Mesenchymal stem cell (in vitro differentiated cells and primary cell): Measurements from ENCODE around the gene SOD2.
"Not testable (repeated sequence)": the region's sequence is repeated elsewhere in the genome, so short reads cannot be mapped to it uniquely, and the experiment has no call there.

ENCODE experiments used
- DNase-seq: peaks from one replicate; pipeline ENCODE4 v3.0.0-alpha.2; 2013
- H2AFZ ChIP-seq: one replicate; pipeline ENCODE4 v1.6.1; 2013; ENCODE audit warnings: low read depth, mild to moderate bottlenecking, control low read depth, inconsistent platforms, low read length, moderate library complexity
- H2AK5ac ChIP-seq: 2 replicates; pipeline ENCODE4 v1.6.1; 2013; ENCODE audit warnings: low read length, moderate library complexity, mild to moderate bottlenecking, inconsistent platforms; ENCODE audit not compliant: severe bottlenecking
- H2BK120ac ChIP-seq: one replicate; pipeline ENCODE4 v1.6.1; 2013; ENCODE audit warnings: low read depth, mild to moderate bottlenecking, inconsistent platforms, low read length, moderate library complexity
- H2BK12ac ChIP-seq, 2 experiments: one replicate each; pipeline ENCODE4 v1.6.1; 2013; ENCODE audit warnings: inconsistent platforms in 2 of 2, low read length in 2 of 2, mild to moderate bottlenecking in 2 of 2, moderate library complexity in 2 of 2, control low read depth in 1 of 2
- H2BK15ac ChIP-seq: one replicate; pipeline ENCODE4 v1.6.1; 2013; ENCODE audit warnings: mild to moderate bottlenecking, low read depth, inconsistent platforms; ENCODE audit not compliant: poor library complexity, severe bottlenecking
- H2BK5ac ChIP-seq: 2 replicates; pipeline ENCODE4 v1.6.1; 2013; ENCODE audit warnings: low read depth, mild to moderate bottlenecking, low read length, control low read depth, inconsistent platforms; ENCODE audit not compliant: poor library complexity, severe bottlenecking
- H3K14ac ChIP-seq, 2 experiments: one replicate each; pipeline ENCODE4 v1.6.1; 2013; ENCODE audit warnings: inconsistent platforms in 2 of 2, low read length in 2 of 2, control low read depth in 1 of 2, mild to moderate bottlenecking in 1 of 2, moderate library complexity in 1 of 2
- H3K18ac ChIP-seq, 2 experiments: one replicate each; pipeline ENCODE4 v1.6.1; 2013; ENCODE audit warnings: inconsistent platforms in 2 of 2, low read length in 2 of 2, control low read depth in 1 of 2, low read depth in 1 of 2, mild to moderate bottlenecking in 1 of 2
- H3K23ac ChIP-seq, 2 experiments: one replicate each; pipeline ENCODE4 v1.6.1; 2013; ENCODE audit warnings: inconsistent platforms in 2 of 2, low read length in 2 of 2, mild to moderate bottlenecking in 2 of 2, moderate library complexity in 2 of 2, control low read depth in 1 of 2
- H3K27ac ChIP-seq: 2 replicates; pipeline ENCODE4 v1.5.1; 2013; ENCODE audit warnings: mild to moderate bottlenecking, moderate library complexity, low read length, control low read depth, inconsistent platforms; ENCODE audit not compliant: poor library complexity, severe bottlenecking
- H3K27me3 ChIP-seq, 2 experiments: 2 replicates each; pipeline versions ENCODE4 v1.6.1 to v1.7.0; 2013; ENCODE audit warnings: low read length in 2 of 2, mild to moderate bottlenecking in 2 of 2, moderate library complexity in 2 of 2, control low read depth in 1 of 2, inconsistent platforms in 1 of 2; ENCODE audit not compliant: control insufficient read depth in 1 of 2, insufficient read depth in 1 of 2
- H3K36me3 ChIP-seq, 2 experiments: 2 replicates each; pipeline versions ENCODE4 v1.6.1 to v1.7.0; 2013; ENCODE audit warnings: low read length in 2 of 2, control low read depth in 1 of 2, inconsistent platforms in 1 of 2, low read depth in 1 of 2, mild to moderate bottlenecking in 1 of 2; ENCODE audit not compliant: insufficient read depth in 2 of 2, control insufficient read depth in 1 of 2
- H3K4ac ChIP-seq, 2 experiments: one replicate each; pipeline ENCODE4 v1.6.1; 2013; ENCODE audit warnings: inconsistent platforms in 2 of 2, low read length in 2 of 2, mild to moderate bottlenecking in 2 of 2, moderate library complexity in 2 of 2, control low read depth in 1 of 2, low read depth in 1 of 2
- H3K4me1 ChIP-seq: 2 replicates; pipeline ENCODE4 v1.6.1; 2013; ENCODE audit warnings: low read depth, low read length, control low read depth; ENCODE audit not compliant: control insufficient read depth, insufficient read depth
- H3K4me2 ChIP-seq: 2 replicates; pipeline ENCODE4 v1.6.1; 2013; ENCODE audit warnings: low read length, mild to moderate bottlenecking, inconsistent platforms; ENCODE audit not compliant: poor library complexity, severe bottlenecking
- H3K4me3 ChIP-seq, 2 experiments: 2 replicates each; pipeline versions ENCODE4 v1.5.1 to v1.7.0; 2013; ENCODE audit warnings: low read length in 2 of 2, mild to moderate bottlenecking in 2 of 2, control low read depth in 1 of 2, low read depth in 1 of 2; ENCODE audit not compliant: insufficient read depth in 1 of 2
- H3K79me1 ChIP-seq: replicated peaks from 2 replicates; pipeline ENCODE4 v1.6.1; 2013; ENCODE audit warnings: mild to moderate bottlenecking, control low read depth, low read length, inconsistent platforms; ENCODE audit not compliant: poor library complexity, severe bottlenecking
- H3K9ac ChIP-seq: 2 replicates; pipeline ENCODE4 v1.7.0; 2013; ENCODE audit warnings: mild to moderate bottlenecking, low read length, moderate library complexity
- H3K9me3 ChIP-seq: 2 replicates; pipeline ENCODE4 v1.7.0; 2013; ENCODE audit warnings: mild to moderate bottlenecking, low read length; ENCODE audit not compliant: control insufficient read depth
- H4K8ac ChIP-seq: one replicate; pipeline ENCODE4 v1.6.1; 2013; ENCODE audit warnings: inconsistent platforms, mild to moderate bottlenecking, low read length, moderate library complexity
- H4K91ac ChIP-seq: one replicate; pipeline ENCODE4 v1.6.1; 2013; ENCODE audit warnings: mild to moderate bottlenecking, low read length, inconsistent platforms
- WGBS: methylation state at CpG from one replicate; pipeline ENCODE4 v1.1.7; 2013; ENCODE audit warnings: mixed read lengths; 5-methylcytosine and 5-hydroxymethylcytosine counted together

Gene SOD2

GRCh38 chr6:159692303-159693127 lies 526 bp downstream of the SOD2 start:
- WGBS: 2% methylated on average over 52 of the region's 66 CpGs
- peak overlapping the region in 1 of 2 experiments; percentile 2 for H3K23ac ChIP-seq

GRCh38 chr6:159691963-159692287 lies 1.1 kb downstream of the SOD2 start:
- H3K4ac ChIP-seq: peak overlapping the region in 1 of 2 experiments; percentile 24
- H3K27ac ChIP-seq: peak overlapping the region; percentile 1
- H3K4me2 ChIP-seq: peak overlapping the region; percentile 92
- H2BK5ac ChIP-seq: no peak overlapping the region
- no peak overlapping the region for H2BK15ac ChIP-seq
- no peaks in the 10 kb centered on the region for H3K9me3 ChIP-seq
- peak overlapping the region in 1 of 2 experiments; percentile 57 for H3K23ac ChIP-seq
- H3K79me1 ChIP-seq: peaks cover 29% of the 10 kb centered on the region
- H2BK120ac ChIP-seq: no peak overlapping the region
- no peaks in the 10 kb centered on the region for H3K27me3 ChIP-seq
- H3K4me1 ChIP-seq: peaks cover 14% of the 10 kb centered on the region
- H4K91ac ChIP-seq: no peak overlapping the region
- 66% methylated on average over 7 of the region's 7 CpGs for WGBS
- DNase-seq: peak; percentile 28
- H4K8ac ChIP-seq: no peak overlapping the region
- H3K9ac ChIP-seq: peak overlapping the region; percentile 94
- peak overlapping the region; percentile 32 to 49 for H2BK12ac ChIP-seq
- peak overlapping the region; percentile 42 to 94 for H3K4me3 ChIP-seq
- H2AFZ ChIP-seq: no peak overlapping the region
- H3K18ac ChIP-seq: peak overlapping the region in 1 of 2 experiments; percentile 11
- H2AK5ac ChIP-seq: peak overlapping the region; percentile 35
- H3K36me3 ChIP-seq: peaks cover 20 to 58% of the 10 kb centered on the region in 2 experiments
- H3K14ac ChIP-seq: peak overlapping the region in 1 of 2 experiments; percentile 74

More at GRCh38 chr6:159692303-159693127, 526 bp downstream of the SOD2 start:
- H3K18ac ChIP-seq: peak overlapping the region; percentile 45 to 83
- H3K4me1 ChIP-seq: peaks cover 14% of the 10 kb centered on the region
- peak overlapping the region; percentile 72 for H4K8ac ChIP-seq
- peak overlapping the region; percentile 87 for H2BK15ac ChIP-seq
- DNase-seq: peak; percentile 73
- peaks cover 27% of the 10 kb centered on the region for H3K79me1 ChIP-seq
- H2BK120ac ChIP-seq: peak overlapping the region; percentile 3
- H2BK5ac ChIP-seq: no peak overlapping the region
- H3K4ac ChIP-seq: peak overlapping the region; percentile 5 to 24
- peak overlapping the region; percentile 7 for H4K91ac ChIP-seq
- peak overlapping the region; percentile 45 for H3K27ac ChIP-seq
- no peaks in the 10 kb centered on the region for H3K9me3 ChIP-seq
- peak overlapping the region in 1 of 2 experiments; percentile 91 for H3K14ac ChIP-seq
- peak overlapping the region; percentile 94 for H3K9ac ChIP-seq
- peaks cover 16 to 55% of the 10 kb centered on the region in 2 experiments for H3K36me3 ChIP-seq
- H3K4me2 ChIP-seq: peak overlapping the region; percentile 92
- no peak overlapping the region for H2AK5ac ChIP-seq
- peak overlapping the region; percentile 36 for H2AFZ ChIP-seq
- peak overlapping the region; percentile 94 for H3K4me3 ChIP-seq
- H3K27me3 ChIP-seq: no peaks in the 10 kb centered on the region
- H2BK12ac ChIP-seq: peak overlapping the region in 1 of 2 experiments; percentile 37

- Histone ChIP-seq H3K27ac (peak overlapping the region; percentile 79), H3K4me1 (peaks cover 14% of the 10 kb centered on the region)
Measured at GRCh38 chr6:159691133-159691962, 1.7 kb downstream of the SOD2 start.

GRCh38 chr6:159690135-159690534 lies 2.9 kb downstream of the SOD2 start:
- not testable (repeated sequence) for H2BK15ac ChIP-seq, H2BK5ac ChIP-seq, H3K27ac ChIP-seq, H2AK5ac ChIP-seq, H3K18ac ChIP-seq, H3K4me2 ChIP-seq, H3K23ac ChIP-seq, H4K91ac ChIP-seq, H2BK120ac ChIP-seq, H4K8ac ChIP-seq, H3K14ac ChIP-seq, H3K9me3 ChIP-seq, H3K27me3 ChIP-seq, H3K4ac ChIP-seq, H2BK12ac ChIP-seq, H2AFZ ChIP-seq
- peak; percentile 9 for DNase-seq
- peaks cover 18 to 74% of the 10 kb centered on the region in 2 experiments for H3K36me3 ChIP-seq
- H3K9ac ChIP-seq: peak overlapping the region; percentile 94
- peaks cover 14% of the 10 kb centered on the region for H3K4me1 ChIP-seq
- 97% methylated on average over 13 of the region's 13 CpGs for WGBS
- H3K4me3 ChIP-seq: peak overlapping the region in 1 of 2 experiments; percentile 94
- H3K79me1 ChIP-seq: peaks cover 24% of the 10 kb centered on the region

More at GRCh38 chr6:159691133-159691962, 1.7 kb downstream of the SOD2 start:
- Histone ChIP-seq H3K4ac (no peak overlapping the region), H2BK15ac (no peak overlapping the region), H3K79me1 (peaks cover 25% of the 10 kb centered on the region), H3K23ac (no peak overlapping the region), H3K4me2 (peak overlapping the region; percentile 92), H2BK12ac (peak overlapping the region in 1 of 2 experiments; percentile 49), H3K27me3 (no peaks in the 10 kb centered on the region), H2AK5ac (no peak overlapping the region), H2BK5ac (no peak overlapping the region), H3K36me3 (peaks cover 18 to 64% of the 10 kb centered on the region in 2 experiments), H4K8ac (no peak overlapping the region), H3K9ac (peak overlapping the region; percentile 94), H3K18ac (no peak overlapping the region), H3K9me3 (no peaks in the 10 kb centered on the region), H2AFZ (no peak overlapping the region), H2BK120ac (no peak overlapping the region), H3K4me3 (peak overlapping the region; percentile 42 to 94), H4K91ac (no peak overlapping the region), H3K14ac (no peak overlapping the region)
- 32% methylated on average over 8 of the region's 11 CpGs for WGBS
- DNase-seq: peak; percentile 97
